GM21526 (cell line): Measurements from ENCODE around the gene RNF187.
"Not testable (repeated sequence)": the region's sequence is repeated elsewhere in the genome, so short reads cannot be mapped to it uniquely, and the experiment has no call there.

Source experiments
- ATAC-seq: cut with Tn5 transposase; IDR thresholded peaks from one replicate; pipeline ENCODE4 v1.9.1; 2021; ENCODE audit warnings: moderate library complexity; ENCODE audit not compliant: unreplicated experiment, low FRiP score

The RNF187 gene

DNA sequence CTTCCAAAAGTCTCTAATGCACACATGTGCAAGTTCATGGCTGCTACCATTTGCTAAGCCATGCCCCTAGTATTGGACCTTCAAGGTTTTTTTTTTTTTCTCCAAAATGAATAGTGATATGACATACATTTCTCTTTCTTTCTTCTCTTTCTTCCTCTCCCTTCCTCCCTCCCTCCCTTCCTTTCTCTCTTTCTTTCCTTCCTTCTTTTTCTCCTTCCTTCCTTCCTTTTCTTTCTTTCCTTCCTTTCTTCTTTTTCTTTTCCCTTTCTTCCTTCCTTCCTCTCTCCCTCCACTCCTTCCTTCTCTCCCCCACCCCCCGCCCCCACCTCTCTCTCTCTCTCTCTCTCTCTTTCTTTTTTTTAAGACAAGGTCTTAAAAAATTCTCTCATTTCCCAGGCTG, 3.4 kb upstream of the RNF187 start:
- no peak for ATAC-seq

GRCh38 chr1:228486596-228487335, 416 bp upstream of the RNF187 start:
- ATAC-seq: peak; percentile 58

DNA sequence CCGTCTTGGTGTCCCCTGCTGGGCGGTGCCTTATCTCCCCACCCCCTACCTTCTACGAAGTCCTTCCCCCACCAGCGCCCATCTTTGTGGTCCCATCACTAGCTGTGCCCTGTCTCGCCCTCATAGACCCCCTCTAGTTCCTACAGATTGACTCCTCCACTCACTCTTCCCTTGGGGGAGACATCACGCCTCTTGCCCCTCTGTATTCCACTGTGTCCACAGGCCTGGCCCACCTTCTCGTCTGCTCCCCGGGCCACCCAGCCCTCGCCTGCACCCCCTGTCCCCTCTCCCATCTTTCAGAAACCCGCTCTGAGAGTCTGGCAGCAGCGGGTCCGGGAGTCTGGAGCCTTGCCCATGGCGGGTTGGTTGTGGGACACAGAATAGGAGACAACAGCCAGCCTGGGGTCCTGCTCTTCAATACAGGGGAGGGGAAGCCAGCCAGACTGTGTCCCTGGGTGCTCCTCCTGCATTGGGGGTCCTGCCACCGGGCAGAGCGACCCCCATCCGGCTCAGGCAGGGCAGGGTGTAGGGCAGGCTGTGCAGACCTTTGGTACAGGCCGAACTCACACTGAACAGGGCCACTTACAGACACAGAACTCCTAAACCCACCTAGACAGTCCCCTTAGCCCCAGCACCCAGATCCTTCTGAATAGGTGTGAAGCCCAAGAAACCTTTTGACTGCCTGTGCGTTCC, 1.1 kb downstream of the RNF187 start:
- ATAC-seq: no peak

GRCh38 chr1:228488818-228489674, 1.9 kb downstream of the RNF187 start:
- no peak for ATAC-seq

- ATAC-seq: no peak
Observed at GRCh38 chr1:228490120-228491078, 3.2 kb downstream of the RNF187 start.

GRCh38 chr1:228493141-228494043, 6.2 kb downstream of the RNF187 start:
- no peak for ATAC-seq

DNA sequence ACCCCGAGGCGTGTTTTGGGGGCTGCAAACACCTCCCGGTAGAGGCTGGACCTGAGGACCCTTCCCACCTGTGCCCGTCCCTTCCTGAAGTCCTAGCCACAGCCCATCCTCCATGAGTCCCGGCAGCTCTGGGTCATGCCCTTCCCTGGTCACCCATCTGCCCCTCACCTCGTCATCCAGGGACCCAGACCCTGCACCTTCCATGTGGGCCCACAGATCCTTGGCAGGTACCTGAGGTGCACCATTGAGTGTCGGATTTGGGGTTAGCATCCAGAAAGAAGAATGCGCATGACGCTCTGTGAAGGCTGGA, 6.8 kb downstream of the RNF187 start:
- ATAC-seq: no peak

GRCh38 chr1:228494391-228494790, 7.2 kb downstream of the RNF187 start:
- ATAC-seq: no peak

GRCh38 chr1:228494970-228495853, 8.0 kb downstream of the RNF187 start:
- ATAC-seq: no peak

GRCh38 chr1:228496084-228496483, 8.9 kb downstream of the RNF187 start:
- no peak for ATAC-seq

GRCh38 chr1:228496494-228496893, 9.3 kb downstream of the RNF187 start:
- ATAC-seq: no peak

GRCh38 chr1:228497206-228497605, 10.0 kb downstream of the RNF187 start:
- ATAC-seq: no peak

DNA sequence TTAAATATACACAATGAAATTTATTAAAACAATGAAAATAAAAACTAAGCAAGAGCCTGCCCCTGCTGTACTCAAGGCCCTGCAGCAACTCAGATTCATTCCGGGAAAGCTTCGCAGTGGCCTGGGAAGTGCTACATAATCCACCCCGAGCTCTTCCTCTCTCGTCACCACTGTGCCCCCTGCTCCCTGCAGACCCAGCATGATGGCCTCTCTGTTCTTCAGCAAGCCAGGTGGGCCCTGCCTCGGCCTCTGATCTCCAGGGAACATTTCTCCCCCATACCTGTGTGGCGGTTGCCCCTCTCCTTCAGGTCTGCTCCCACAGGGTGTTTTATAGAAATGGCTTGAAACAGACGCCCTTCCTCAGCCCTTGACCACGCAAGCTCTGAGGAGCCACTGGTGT, 10.6 kb downstream of the RNF187 start:
- ATAC-seq: no peak

- peak; percentile 34 for ATAC-seq
Observed at GRCh38 chr1:228500143-228500734, 13.1 kb downstream of the RNF187 start.

- peak; percentile 95 for ATAC-seq
Observed at GRCh38 chr1:228500901-228501871, 14.0 kb downstream of the RNF187 start.

DNA sequence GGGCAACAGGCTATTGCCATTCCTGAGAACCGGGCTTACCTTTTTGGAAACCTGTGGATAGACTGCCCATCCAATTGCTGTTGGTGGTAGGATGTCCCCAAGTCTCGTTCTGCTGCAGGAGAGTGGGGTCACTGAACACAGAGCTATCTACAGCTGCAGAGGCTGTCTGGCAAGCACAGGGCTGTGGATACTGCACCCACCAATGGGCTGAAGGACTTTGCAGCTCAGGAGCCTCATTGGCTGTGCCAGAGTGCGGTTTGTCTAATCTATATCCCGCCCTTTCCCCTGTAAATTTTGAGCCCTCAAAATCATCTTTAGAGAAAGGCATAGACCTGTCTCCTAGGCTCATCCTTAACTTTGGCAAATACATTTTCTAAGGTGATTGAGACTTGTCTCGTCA, 15.3 kb downstream of the RNF187 start:
- no peak for ATAC-seq

- ATAC-seq: not testable (repeated sequence)
Observed at GRCh38 chr1:228505944-228506343, 18.8 kb downstream of the RNF187 start.
